IPS-NIHi7 (cell line): Measurements from ENCODE around the gene BCKDHB.
A peak's percentile ranks its signal among the peaks of the same experiment; 100 is the strongest.

Experiments
- DNase-seq: peaks from one replicate; pipeline ENCODE4 v3.0.0; 2012; ENCODE audit warnings: mixed read lengths; ENCODE audit errors: extremely low spot score

The BCKDHB gene

GRCh38 chr6:80151635-80152034, 45.2 kb downstream of the BCKDHB start:
- DNase-seq = no peak

GRCh38 chr6:80154160-80154559, 47.7 kb downstream of the BCKDHB start:
- no peak for DNase-seq

- DNase-seq = no peak
Measured at GRCh38 chr6:80156221-80156620, 49.8 kb downstream of the BCKDHB start.

GRCh38 chr6:80158478-80158989, 52.1 kb downstream of the BCKDHB start:
- DNase-seq = no peak

GRCh38 chr6:80161434-80161833, 55.0 kb downstream of the BCKDHB start:
- DNase-seq = peak; percentile 18

- DNase-seq = peak; percentile 25
Measured at GRCh38 chr6:80163754-80164187, 57.3 kb downstream of the BCKDHB start.

GRCh38 chr6:80165143-80165542, 58.7 kb downstream of the BCKDHB start:
- no peak for DNase-seq

GRCh38 chr6:80165819-80166218, 59.3 kb downstream of the BCKDHB start:
- DNase-seq = no peak

GRCh38 chr6:80170433-80170832, 64.0 kb downstream of the BCKDHB start:
- DNase-seq = no peak

- DNase-seq = no peak
Measured at GRCh38 chr6:80173411-80173810, 66.9 kb downstream of the BCKDHB start.

- DNase-seq = no peak
Measured at GRCh38 chr6:80174900-80175572, 68.6 kb downstream of the BCKDHB start.

GRCh38 chr6:80179695-80180094, 73.2 kb downstream of the BCKDHB start:
- DNase-seq = no peak

GRCh38 chr6:80181352-80182081, 75.0 kb downstream of the BCKDHB start:
- DNase-seq = no peak

- no peak for DNase-seq
Measured at GRCh38 chr6:80182308-80182707, 75.8 kb downstream of the BCKDHB start.

- no peak for DNase-seq
Measured at GRCh38 chr6:80183019-80183795, 76.7 kb downstream of the BCKDHB start.

GRCh38 chr6:80185492-80185891, 79.0 kb downstream of the BCKDHB start:
- no peak for DNase-seq

GRCh38 chr6:80186082-80186481, 79.6 kb downstream of the BCKDHB start:
- DNase-seq = no peak

- no peak for DNase-seq
Measured at GRCh38 chr6:80196906-80197305, 90.4 kb downstream of the BCKDHB start.

GRCh38 chr6:80197474-80197873, 91.0 kb downstream of the BCKDHB start:
- DNase-seq = no peak

GRCh38 chr6:80197986-80198385, 91.5 kb downstream of the BCKDHB start:
- DNase-seq = no peak

GRCh38 chr6:80203283-80203682, 96.8 kb downstream of the BCKDHB start:
- no peak for DNase-seq

GRCh38 chr6:80205404-80205803, 98.9 kb downstream of the BCKDHB start:
- DNase-seq = no peak
